Measurements from ENCODE around the gene KCNQ5.

KCNQ5 gene

GRCh38 chr6:72755752-72756151, 133.9 kb downstream of the KCNQ5 start:
- no peak for DNase-seq

GRCh38 chr6:72757048-72757447, 135.2 kb downstream of the KCNQ5 start:
- DNase-seq: no peak

GRCh38 chr6:72757926-72758325, 136.1 kb downstream of the KCNQ5 start:
- DNase-seq: no peak

DNA sequence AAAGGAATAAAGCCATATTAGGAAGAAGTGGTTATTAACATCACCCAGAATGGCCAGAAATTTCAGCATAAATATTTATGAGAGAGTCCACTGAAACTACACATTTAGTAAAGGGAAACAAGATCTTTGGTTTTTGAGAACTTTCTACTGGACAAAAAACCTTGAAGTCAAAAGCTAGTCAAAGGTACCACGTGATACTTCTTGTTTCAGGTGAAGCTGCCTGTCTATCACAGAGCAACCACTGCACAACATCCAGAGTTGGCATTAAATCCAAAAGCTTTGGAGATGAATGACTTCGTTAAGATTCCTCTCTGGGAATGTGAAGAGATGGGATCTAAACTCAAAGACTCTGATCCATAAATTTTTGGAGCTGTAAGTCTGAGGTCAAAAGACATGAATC, 137.0 kb downstream of the KCNQ5 start:
- no peak for DNase-seq

DNA sequence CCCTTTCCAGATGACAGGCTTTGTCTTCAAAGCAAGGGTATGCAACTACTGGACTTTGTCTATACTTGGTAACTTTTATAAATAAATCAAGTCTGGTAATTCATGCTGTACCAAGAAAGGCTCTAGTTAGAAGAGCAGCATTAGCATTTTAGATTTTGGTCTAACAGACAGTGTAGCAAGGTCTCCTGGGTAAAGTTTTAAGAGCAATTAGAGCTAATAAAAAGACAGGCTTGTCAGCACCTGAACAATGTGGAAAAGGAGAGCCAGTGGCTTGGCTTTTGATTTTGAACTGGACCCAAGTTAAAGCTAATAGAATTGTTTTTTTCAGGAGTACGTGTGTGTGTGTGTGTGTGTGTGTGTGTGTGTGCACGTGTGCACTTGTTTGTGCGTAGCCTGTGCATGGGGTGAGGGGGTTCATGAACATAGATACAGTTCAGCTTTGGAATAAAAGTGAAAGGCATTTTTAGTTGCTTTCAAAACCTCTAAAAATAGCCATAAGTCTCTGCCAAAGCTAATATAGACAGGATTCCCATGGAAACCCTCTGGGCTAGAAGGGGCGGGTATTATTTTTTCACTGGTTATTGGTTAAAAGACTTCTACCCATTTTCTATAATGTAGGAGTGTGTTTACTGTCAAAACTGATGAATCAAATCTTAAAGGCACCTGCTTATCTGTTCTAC, 138.4 kb downstream of the KCNQ5 start:
- DNase-seq: no peak

GRCh38 chr6:72761761-72762160, 139.9 kb downstream of the KCNQ5 start:
- DNase-seq: no peak

GRCh38 chr6:72769459-72770125, 147.7 kb downstream of the KCNQ5 start:
- no peak for DNase-seq

GRCh38 chr6:72770959-72771358, 149.1 kb downstream of the KCNQ5 start:
- no peak for DNase-seq

- DNase-seq: no peak
These were observed 154.6 kb downstream of the KCNQ5 start for GRCh38 chr6:72776456-72776855.

GRCh38 chr6:72781624-72782023, 159.8 kb downstream of the KCNQ5 start:
- DNase-seq: no peak

- DNase-seq: no peak
These were observed 161.2 kb downstream of the KCNQ5 start for GRCh38 chr6:72783035-72783434.

DNA sequence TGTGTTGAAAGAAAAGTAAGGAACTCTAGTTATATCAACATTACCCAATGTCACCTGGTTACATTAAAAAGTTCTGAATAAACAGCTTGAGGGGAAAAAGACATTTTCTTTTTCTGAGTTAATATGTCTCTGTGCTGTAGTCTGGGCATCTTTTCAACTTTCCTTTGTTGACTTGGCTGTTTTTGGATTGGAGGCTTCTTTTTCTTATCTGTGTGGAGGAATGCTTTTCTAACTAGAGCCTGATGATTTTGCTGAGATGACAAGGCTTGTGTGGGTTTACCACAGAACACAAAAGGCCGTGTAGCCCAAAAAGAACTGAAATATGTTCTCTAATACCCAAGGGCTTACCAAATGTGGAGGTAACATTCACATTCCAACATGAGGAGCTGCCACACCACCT, 161.8 kb downstream of the KCNQ5 start:
- no peak for DNase-seq

GRCh38 chr6:72784071-72784470, 162.2 kb downstream of the KCNQ5 start:
- DNase-seq: no peak

GRCh38 chr6:72784581-72784980, 162.7 kb downstream of the KCNQ5 start:
- no peak for DNase-seq

- DNase-seq: no peak
These were observed 165.6 kb downstream of the KCNQ5 start for GRCh38 chr6:72787391-72788031.

GRCh38 chr6:72788188-72788587, 166.3 kb downstream of the KCNQ5 start:
- no peak for DNase-seq

GRCh38 chr6:72789145-72789544, 167.3 kb downstream of the KCNQ5 start:
- no peak for DNase-seq

GRCh38 chr6:72792692-72793091, 170.8 kb downstream of the KCNQ5 start:
- no peak for DNase-seq

DNA sequence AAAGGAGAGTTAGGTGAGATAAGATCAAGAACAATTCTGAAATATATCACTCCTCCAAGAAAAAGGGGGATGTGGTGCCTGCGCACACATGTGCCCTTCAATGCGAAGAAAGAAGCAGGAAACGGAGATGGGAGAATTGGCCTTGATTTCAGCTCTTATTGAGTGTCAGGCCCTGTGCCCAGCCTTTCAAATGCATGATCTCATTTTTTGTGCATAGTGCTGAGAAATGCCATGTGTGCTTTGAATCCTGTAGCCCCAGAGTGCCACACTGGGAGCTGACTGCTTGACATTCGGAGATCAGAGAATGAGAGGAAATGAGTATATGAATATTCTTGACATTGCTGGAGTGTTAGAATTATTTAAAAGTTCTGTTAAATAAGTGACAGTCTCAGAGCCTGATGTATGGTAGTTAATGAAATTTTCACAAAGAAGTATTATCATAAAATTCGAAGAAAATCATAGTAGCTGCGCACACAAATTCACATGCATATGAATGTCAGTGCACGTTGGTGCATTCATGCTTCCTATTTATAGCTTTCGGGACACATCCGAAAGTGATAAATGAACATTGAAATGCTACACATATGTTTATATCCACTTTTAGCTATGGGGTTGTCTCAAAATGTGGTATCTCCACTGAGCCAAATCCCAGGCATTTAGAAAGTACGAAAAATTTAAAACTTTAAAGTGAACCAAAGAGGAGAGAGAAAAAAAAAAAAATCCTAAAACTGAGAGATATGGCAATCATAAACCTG, 172.0 kb downstream of the KCNQ5 start:
- DNase-seq: no peak

DNA sequence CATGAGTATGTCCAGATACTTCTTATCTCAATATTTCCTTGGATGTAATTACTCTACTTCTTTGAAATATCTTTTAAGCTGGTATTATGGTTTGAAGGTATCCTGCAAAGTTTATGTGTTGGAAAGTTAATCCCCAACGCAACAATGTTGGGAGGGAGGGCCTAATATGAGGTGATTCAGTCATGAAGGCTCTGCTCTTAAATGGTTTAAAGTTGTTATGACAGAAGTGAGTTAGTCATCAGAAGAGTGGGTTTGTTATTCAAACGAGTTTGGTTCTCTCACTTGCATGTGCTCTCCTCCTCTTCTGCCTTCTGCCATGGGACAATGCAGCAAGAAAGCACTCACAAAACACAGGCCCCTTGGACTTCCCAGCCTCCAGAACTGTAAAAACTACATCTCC, 176.3 kb downstream of the KCNQ5 start:
- no peak for DNase-seq

- no peak for DNase-seq
These were observed 188.0 kb downstream of the KCNQ5 start for GRCh38 chr6:72809746-72810379.

DNA sequence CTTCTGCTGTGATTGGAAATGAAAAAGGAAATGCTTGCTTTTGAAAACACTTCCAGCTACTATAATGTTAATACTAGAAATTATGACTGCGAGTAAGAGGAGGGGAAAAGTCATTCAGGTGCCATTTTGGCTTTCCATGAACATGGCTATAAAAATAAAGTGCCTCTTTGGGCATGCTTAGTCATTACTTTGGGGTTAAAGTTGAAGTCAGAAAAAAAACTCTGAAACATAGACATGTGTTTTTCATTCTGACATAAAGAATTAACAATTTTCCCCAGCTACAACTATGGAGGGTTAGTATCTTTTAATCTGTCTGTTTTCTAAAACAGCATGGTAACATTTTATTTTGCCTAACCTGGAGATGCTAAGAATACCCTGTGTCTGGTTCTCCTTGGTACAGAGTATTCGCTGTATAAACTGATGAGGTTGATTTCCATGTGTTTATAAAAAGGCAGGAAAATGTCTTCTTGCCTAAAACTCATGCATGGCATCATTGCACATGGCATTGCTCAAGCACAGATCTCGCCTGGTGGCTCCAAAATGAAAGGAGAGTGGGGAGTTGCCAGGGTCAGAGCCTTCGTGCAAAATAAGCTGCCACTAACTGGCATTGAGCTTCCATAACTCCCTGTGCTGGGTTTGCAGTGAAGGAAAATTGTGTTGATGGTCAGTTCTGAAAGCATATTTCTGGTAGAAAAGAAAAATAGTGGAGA, 188.9 kb downstream of the KCNQ5 start:
- DNase-seq: no peak
